ENCODE data around the gene ZDHHC1.
A peak's percentile ranks its signal among the peaks of the same experiment; 100 is the strongest.

ZDHHC1 gene

GRCh38 chr16:67400901-67401300, 15.4 kb downstream of the ZDHHC1 start:
- TF ChIP-seq CTCF (conservative IDR thresholded peaks at IDR 0.05; ENCODE audit: control insufficient read depth, insufficient read depth, low read depth, low read length), result no peak
- DNase-seq (ENCODE audit: low read depth), result no peak
- H3K4me3 ChIP-seq (ENCODE audit: control insufficient read depth, low read depth, low read length), result no peak overlapping the region

- no peak for TF ChIP-seq CTCF (conservative IDR thresholded peaks at IDR 0.05; ENCODE audit: control insufficient read depth, insufficient read depth, low read depth, low read length)
- DNase-seq (ENCODE audit: low read depth), result no peak
- H3K4me3 ChIP-seq (ENCODE audit: control insufficient read depth, low read depth, low read length), result no peak overlapping the region
Observed at GRCh38 chr16:67399749-67400704, 16.2 kb downstream of the ZDHHC1 start.

GRCh38 chr16:67399218-67399733, 17.0 kb downstream of the ZDHHC1 start:
- no peak overlapping the region for H3K4me3 ChIP-seq (ENCODE audit: control insufficient read depth, low read depth, low read length)
- DNase-seq (ENCODE audit: low read depth), result no peak
- peak; percentile 54 for TF ChIP-seq CTCF (conservative IDR thresholded peaks at IDR 0.05; ENCODE audit: control insufficient read depth, insufficient read depth, low read depth, low read length)

GRCh38 chr16:67398546-67399217, 17.6 kb downstream of the ZDHHC1 start:
- no peak for TF ChIP-seq CTCF (conservative IDR thresholded peaks at IDR 0.05; ENCODE audit: control insufficient read depth, insufficient read depth, low read depth, low read length)
- no peak overlapping the region for H3K4me3 ChIP-seq (ENCODE audit: control insufficient read depth, low read depth, low read length)
- no peak for DNase-seq (ENCODE audit: low read depth)

GRCh38 chr16:67397812-67398545, 18.3 kb downstream of the ZDHHC1 start:
- no peak for DNase-seq (ENCODE audit: low read depth)
- H3K4me3 ChIP-seq (ENCODE audit: control insufficient read depth, low read depth, low read length), result no peak overlapping the region
- TF ChIP-seq CTCF (conservative IDR thresholded peaks at IDR 0.05; ENCODE audit: control insufficient read depth, insufficient read depth, low read depth, low read length), result no peak

- TF ChIP-seq CTCF (conservative IDR thresholded peaks at IDR 0.05; ENCODE audit: control insufficient read depth, insufficient read depth, low read depth, low read length), result no peak
- peak; percentile 42 for DNase-seq (ENCODE audit: low read depth)
- no peak overlapping the region for H3K4me3 ChIP-seq (ENCODE audit: control insufficient read depth, low read depth, low read length)
Observed at GRCh38 chr16:67397036-67397801, 19.1 kb downstream of the ZDHHC1 start.

Data from fibroblast of mammary gland (primary cell).